ENCODE results near the gene ITM2A. TPM values are rescaled to one million over a fixed set of nuclear protein-coding genes. Genes with fewer than 3 reads are reported as not detected.
A peak's percentile ranks its signal among the peaks of the same experiment; 100 is the strongest.

ITM2A gene
- 10 to 100 TPM in 1 of 8 experiments, 1 to 10 TPM in 4, not detected in 3; 1.6 to 37.2 (median 3.1) TPM for total RNA-seq

GRCh38 chrX:79366873-79367749, at the start of gene ITM2A:
TSS of gene ITM2A (minus strand) at chrX:79367334. CDS start at chrX:79367215, 119 bp downstream.
- peak within 1 kb of the TSS in 4 of 5 donors; percentile 24 to 32 (median 26) for H3K4me3 ChIP-seq
- no peak within 1 kb of the TSS for H3K27ac ChIP-seq
- no peaks in the 10 kb centered on the region for H3K4me1 ChIP-seq (replicated peaks in 1 of 2)
- in situ Hi-C loops (cut with MboI; ENCODE audit: low pct_unique_long_range_greater_than_20kb in 2 of 9, low sequenced_read_pairs in 9 of 9, unreplicated experiment in 9 of 9) = no loop called here
- WGBS, 10 experiments = 16 to 50% methylated on average over 4 to 6 of the region's 38 CpGs; no CpG with 5 or more reads in 8 of the 10 experiments
- ATAC-seq (replicated peaks in 6 of 8) = peak in 5 of 8 experiments; percentile 50 to 93 (median 87)

GRCh38 chrX:79415056-79415455, 47.9 kb upstream of the ITM2A start:
- H3K4me3 ChIP-seq = no peak overlapping the region
- in situ Hi-C loops (cut with MboI; ENCODE audit: low pct_unique_long_range_greater_than_20kb in 2 of 9, low sequenced_read_pairs in 9 of 9, unreplicated experiment in 9 of 9) = no loop called here
- 7 to 75% (median 17%) methylated on average over 1 to 2 of the region's 2 CpGs; no CpG with 5 or more reads in 7 of the 10 experiments for WGBS, 10 experiments
- no peak for ATAC-seq (replicated peaks in 6 of 8)
- no peak overlapping the region for H3K27ac ChIP-seq
- H3K4me1 ChIP-seq (replicated peaks in 1 of 2) = no peaks in the 10 kb centered on the region

DNA sequence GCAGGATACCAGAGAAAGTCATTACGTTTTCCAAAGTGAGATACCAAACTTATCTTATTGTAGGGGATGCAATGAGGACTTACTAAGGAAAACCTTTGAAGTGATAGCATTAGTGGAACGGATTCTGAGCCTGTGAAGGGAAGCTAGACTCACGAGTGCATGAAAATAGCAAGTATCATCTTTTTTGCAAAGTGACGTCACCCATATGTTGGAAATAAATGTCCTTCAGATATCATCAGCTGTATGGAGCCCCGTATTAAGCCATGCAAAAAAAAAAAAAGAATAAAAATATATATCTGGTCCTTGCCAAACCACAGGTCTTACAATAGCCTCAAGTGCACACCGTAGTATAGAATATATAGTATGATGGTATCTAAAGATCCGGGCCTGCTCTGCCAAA, 46.8 kb upstream of the ITM2A start:
- no peaks in the 10 kb centered on the region for H3K4me1 ChIP-seq (replicated peaks in 1 of 2)
- in situ Hi-C loops (cut with MboI; ENCODE audit: low pct_unique_long_range_greater_than_20kb in 2 of 9, low sequenced_read_pairs in 9 of 9, unreplicated experiment in 9 of 9) = no loop called here
- no peak for ATAC-seq (replicated peaks in 6 of 8)
- H3K27ac ChIP-seq = no peak overlapping the region
- WGBS, 10 experiments = 8 to 100% (median 48%) methylated on average over 1 to 7 of the region's 7 CpGs; no CpG with 5 or more reads in 4 of the 10 experiments
- H3K4me3 ChIP-seq = no peak overlapping the region

DNA sequence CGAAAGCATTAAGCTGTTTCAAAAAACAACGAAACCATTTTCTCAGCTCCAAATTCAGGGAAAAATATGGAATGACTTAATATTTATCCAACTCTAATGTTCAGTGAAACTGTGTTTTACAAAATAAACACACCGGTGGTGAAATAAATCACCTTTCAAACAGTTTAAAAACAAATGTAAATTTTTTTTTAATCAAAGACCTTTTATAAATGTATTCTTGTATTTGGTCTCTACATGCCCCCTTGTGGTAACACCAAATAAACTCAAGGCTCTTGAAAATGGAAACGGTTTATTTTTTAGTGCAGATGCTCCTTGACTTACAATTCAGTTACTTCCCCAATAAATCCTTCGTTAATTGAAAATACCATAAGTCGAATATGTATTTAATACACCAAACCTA, 45.8 kb upstream of the ITM2A start:
- in situ Hi-C loops (cut with MboI; ENCODE audit: low pct_unique_long_range_greater_than_20kb in 2 of 9, low sequenced_read_pairs in 9 of 9, unreplicated experiment in 9 of 9) = no loop called here
- no peak overlapping the region for H3K4me3 ChIP-seq
- no peak overlapping the region for H3K27ac ChIP-seq
- WGBS, 10 experiments = 0 to 60% (median 0%) methylated on average over 1 to 6 of the region's 6 CpGs; no CpG with 5 or more reads in 3 of the 10 experiments
- H3K4me1 ChIP-seq (replicated peaks in 1 of 2) = no peaks in the 10 kb centered on the region
- ATAC-seq (replicated peaks in 6 of 8) = no peak

DNA sequence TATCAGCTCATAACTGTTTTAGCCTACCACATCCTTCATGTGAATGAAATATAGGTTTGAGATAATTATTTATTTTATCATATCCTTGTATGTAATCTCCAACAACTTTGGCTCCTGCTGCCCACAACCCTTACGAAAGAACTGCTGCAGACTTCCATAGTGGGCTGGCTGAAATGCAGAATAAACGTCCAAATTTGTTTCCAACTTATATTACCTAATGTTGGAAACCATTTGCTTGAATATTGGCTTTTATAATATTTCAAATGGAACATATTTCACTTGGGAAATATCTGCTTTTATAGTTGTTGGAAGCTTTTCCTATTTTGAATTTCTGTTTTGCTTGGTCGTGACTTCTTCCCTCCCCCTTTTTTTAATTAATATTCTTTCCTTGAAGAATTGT, 45.0 kb upstream of the ITM2A start:
- Histone ChIP-seq H3K27ac (no peak overlapping the region), H3K4me3 (no peak overlapping the region), H3K4me1 (replicated peaks in 1 of 2) (no peaks in the 10 kb centered on the region)
- in situ Hi-C loops (cut with MboI; ENCODE audit: low pct_unique_long_range_greater_than_20kb in 2 of 9, low sequenced_read_pairs in 9 of 9, unreplicated experiment in 9 of 9) = no loop called here
- no peak for ATAC-seq (replicated peaks in 6 of 8)
- 0 to 100% (median 21%) methylated on average over 1 to 3 of the region's 3 CpGs; no CpG with 5 or more reads in 4 of the 10 experiments for WGBS, 10 experiments

DNA sequence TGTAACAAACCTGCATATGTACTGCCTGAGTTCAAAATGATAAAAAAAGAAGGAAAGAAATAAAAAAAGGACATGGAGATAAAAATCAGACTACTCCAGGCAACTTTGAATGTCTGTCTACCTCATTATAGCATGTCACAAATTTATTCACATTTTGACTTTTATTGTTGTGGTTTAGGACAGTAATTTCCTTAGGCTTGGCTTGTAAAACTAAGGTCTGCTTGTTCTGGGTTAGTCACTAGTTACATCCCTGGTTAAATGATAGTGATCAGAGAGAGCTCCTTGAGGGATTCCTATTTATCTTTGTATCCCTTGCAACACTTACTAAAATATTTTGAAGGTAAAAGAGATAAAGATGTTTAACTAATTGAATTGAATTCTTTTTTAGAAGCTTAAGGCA, 42.5 kb upstream of the ITM2A start:
- no peak for ATAC-seq (replicated peaks in 6 of 8)
- H3K4me3 ChIP-seq = no peak overlapping the region
- H3K4me1 ChIP-seq (replicated peaks in 1 of 2) = no peaks in the 10 kb centered on the region
- in situ Hi-C loops (cut with MboI; ENCODE audit: low pct_unique_long_range_greater_than_20kb in 2 of 9, low sequenced_read_pairs in 9 of 9, unreplicated experiment in 9 of 9) = no loop called here
- no peak overlapping the region for H3K27ac ChIP-seq

- Histone ChIP-seq H3K27ac (no peak overlapping the region), H3K4me1 (replicated peaks in 1 of 2) (no peaks in the 10 kb centered on the region), H3K4me3 (no peak overlapping the region)
- WGBS, 10 experiments = 33 to 100% (median 86%) methylated on average over 1 to 3 of the region's 3 CpGs; no CpG with 5 or more reads in 3 of the 10 experiments
- no peak for ATAC-seq (replicated peaks in 6 of 8)
- in situ Hi-C loops (cut with MboI; ENCODE audit: low pct_unique_long_range_greater_than_20kb in 2 of 9, low sequenced_read_pairs in 9 of 9, unreplicated experiment in 9 of 9) = no loop called here
These were observed 41.6 kb upstream of the ITM2A start for GRCh38 chrX:79408623-79409322.

GRCh38 chrX:79400623-79401022, 33.5 kb upstream of the ITM2A start:
- no peak for ATAC-seq (replicated peaks in 6 of 8)

DNA sequence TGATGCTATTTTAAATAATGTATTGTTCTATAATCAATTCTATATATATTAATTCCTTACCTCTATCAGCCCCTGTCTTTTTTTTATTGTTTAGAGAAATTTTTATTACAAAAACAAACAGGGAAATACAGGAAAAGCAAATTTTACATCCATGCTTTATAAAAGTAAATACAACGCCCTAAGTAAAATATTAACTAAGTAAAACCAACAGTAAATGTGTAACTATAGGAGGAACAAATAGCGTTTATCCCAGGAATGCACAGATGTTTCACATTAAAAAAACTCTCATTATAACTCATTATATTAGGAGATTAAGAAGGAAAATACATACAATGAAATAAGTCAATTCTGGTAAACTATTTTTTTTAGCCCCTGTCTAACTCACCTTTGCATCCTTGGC, 8.2 kb upstream of the ITM2A start:
- Histone ChIP-seq H3K27ac (no peak overlapping the region), H3K4me1 (replicated peaks in 1 of 2) (no peaks in the 10 kb centered on the region), H3K4me3 (no peak overlapping the region)
- in situ Hi-C loops (cut with MboI; ENCODE audit: low pct_unique_long_range_greater_than_20kb in 2 of 9, low sequenced_read_pairs in 9 of 9, unreplicated experiment in 9 of 9) = no loop called here
- WGBS, 10 experiments = 0 to 60% (median 8%) methylated on average over 1 to 2 of the region's 2 CpGs; no CpG with 5 or more reads in 4 of the 10 experiments
- no peak for ATAC-seq (replicated peaks in 6 of 8)

More at GRCh38 chrX:79400623-79401022, 33.5 kb upstream of the ITM2A start:
- H3K27ac ChIP-seq = no peak overlapping the region
- in situ Hi-C loops (cut with MboI; ENCODE audit: low pct_unique_long_range_greater_than_20kb in 2 of 9, low sequenced_read_pairs in 9 of 9, unreplicated experiment in 9 of 9) = no loop called here
- no peak overlapping the region for H3K4me3 ChIP-seq
- 0 to 94% (median 59%) methylated on average over 2 to 4 of the region's 4 CpGs for WGBS, 10 experiments
- H3K4me1 ChIP-seq (replicated peaks in 1 of 2) = no peaks in the 10 kb centered on the region

DNA sequence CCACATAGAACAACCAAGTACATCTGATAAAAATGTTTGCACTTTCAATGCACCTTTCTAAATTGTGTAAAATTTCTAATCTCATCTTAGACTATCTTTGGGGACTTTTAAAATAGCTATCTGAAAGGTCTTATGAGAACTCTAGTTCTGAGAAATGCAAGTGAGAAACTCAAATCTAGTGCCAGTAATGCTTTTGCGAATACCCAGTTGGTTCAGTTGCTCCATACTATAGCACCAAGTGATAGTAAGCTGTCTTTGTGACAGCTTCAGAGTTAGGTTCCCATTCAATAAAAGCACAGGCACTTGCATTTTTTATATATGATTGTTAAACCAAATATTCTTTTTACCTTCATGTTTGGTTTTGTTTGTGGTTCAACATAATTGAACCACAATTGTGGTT, 4.5 kb upstream of the ITM2A start:
- Histone ChIP-seq H3K4me1 (replicated peaks in 1 of 2) (no peaks in the 10 kb centered on the region), H3K27ac (no peak overlapping the region), H3K4me3 (no peak overlapping the region)
- in situ Hi-C loops (cut with MboI; ENCODE audit: low pct_unique_long_range_greater_than_20kb in 2 of 9, low sequenced_read_pairs in 9 of 9, unreplicated experiment in 9 of 9) = no loop called here
- no peak for ATAC-seq (replicated peaks in 6 of 8)
- WGBS, 10 experiments = 0 to 80% (median 44%) methylated on average over 1 of the region's 1 CpG; no CpG with 5 or more reads in 6 of the 10 experiments

GRCh38 chrX:79371101-79371500, 4.0 kb upstream of the ITM2A start:
- Histone ChIP-seq H3K4me3 (no peak overlapping the region), H3K4me1 (replicated peaks in 1 of 2) (no peaks in the 10 kb centered on the region), H3K27ac (no peak overlapping the region)
- in situ Hi-C loops (cut with MboI; ENCODE audit: low pct_unique_long_range_greater_than_20kb in 2 of 9, low sequenced_read_pairs in 9 of 9, unreplicated experiment in 9 of 9) = no loop called here
- WGBS, 10 experiments = 0 to 67% (median 21%) methylated on average over 1 to 2 of the region's 2 CpGs; no CpG with 5 or more reads in 6 of the 10 experiments
- ATAC-seq (replicated peaks in 6 of 8) = no peak

GRCh38 chrX:79369871-79370270, 2.7 kb upstream of the ITM2A start:
- WGBS, 10 experiments = 88 to 100% (median 95%) methylated on average over 1 of the region's 1 CpG; no CpG with 5 or more reads in 6 of the 10 experiments
- in situ Hi-C loops (cut with MboI; ENCODE audit: low pct_unique_long_range_greater_than_20kb in 2 of 9, low sequenced_read_pairs in 9 of 9, unreplicated experiment in 9 of 9) = no loop called here
- H3K4me3 ChIP-seq = no peak overlapping the region
- no peak for ATAC-seq (replicated peaks in 6 of 8)
- H3K4me1 ChIP-seq (replicated peaks in 1 of 2) = no peaks in the 10 kb centered on the region
- H3K27ac ChIP-seq = no peak overlapping the region

DNA sequence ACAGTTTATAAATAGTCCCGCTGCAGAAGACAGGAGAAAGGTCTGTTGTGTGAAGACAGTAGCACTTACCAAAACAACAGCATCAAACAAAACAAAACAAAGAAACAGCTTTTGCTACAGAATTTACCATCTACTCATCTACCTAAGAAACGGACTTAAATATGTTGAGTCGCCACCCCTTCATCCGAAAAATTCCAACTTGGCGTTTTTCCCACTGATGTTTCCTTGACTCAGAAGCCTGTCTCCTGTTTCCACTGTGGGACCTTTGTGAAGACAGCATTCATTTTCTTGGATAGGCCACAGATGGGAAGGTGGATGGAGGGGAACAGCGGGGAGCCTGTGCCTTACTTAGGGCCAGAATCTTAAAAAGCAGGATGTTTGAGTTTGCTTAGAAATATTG, 1.3 kb upstream of the ITM2A start:
- H3K4me3 ChIP-seq = no peak overlapping the region
- in situ Hi-C loops (cut with MboI; ENCODE audit: low pct_unique_long_range_greater_than_20kb in 2 of 9, low sequenced_read_pairs in 9 of 9, unreplicated experiment in 9 of 9) = no loop called here
- no peak for ATAC-seq (replicated peaks in 6 of 8)
- H3K27ac ChIP-seq = no peak overlapping the region
- WGBS, 10 experiments = 79 to 100% (median 91%) methylated on average over 1 to 5 of the region's 6 CpGs; no CpG with 5 or more reads in 6 of the 10 experiments
- H3K4me1 ChIP-seq (replicated peaks in 1 of 2) = no peaks in the 10 kb centered on the region
